VCaP (cell line): ENCODE data around the gene CLINT1.

Experiments
- H3K27ac ChIP-seq: fragments of 450-650 bp; 2 replicates; pipeline ENCODE4 v1.5.1; 2017
- CTCF ChIP-seq: fragments of 450-650 bp; conservative IDR thresholded peaks from 2 replicates; pipeline ENCODE4 v1.5.1; 2017; ENCODE audit warnings: mild to moderate bottlenecking, moderate library complexity

Gene CLINT1

GRCh38 chr5:157744051-157745011 is 114.6 kb downstream of the CLINT1 start:
- peak overlapping the region; percentile 77 for H3K27ac ChIP-seq
- no peak for TF ChIP-seq CTCF

- peak; percentile 99 for TF ChIP-seq CTCF
- peak within 1 kb of the TSS; percentile 77; the same call in 1 of the 2 replicates for H3K27ac ChIP-seq
Measured at GRCh38 chr5:157743163-157744050, 115.5 kb downstream of the CLINT1 start, which contains the start of gene LSM11. TSS of gene LSM11 (plus strand) at chr5:157743712. CDS start at chr5:157743751, 39 bp downstream.

- no peak for TF ChIP-seq CTCF
- peak overlapping the region; percentile 76 for H3K27ac ChIP-seq
Measured at GRCh38 chr5:157741131-157741530, 117.8 kb downstream of the CLINT1 start.

GRCh38 chr5:157740229-157740610 is 118.7 kb downstream of the CLINT1 start:
- peak; percentile 73 for TF ChIP-seq CTCF

GRCh38 chr5:157739388-157740228 is 119.3 kb downstream of the CLINT1 start:
- no peak for TF ChIP-seq CTCF
- H3K27ac ChIP-seq = peak overlapping the region; percentile 76

More at GRCh38 chr5:157740229-157740610, 118.7 kb downstream of the CLINT1 start:
- H3K27ac ChIP-seq = peak overlapping the region; percentile 76

- no peak overlapping the region; the same call in 1 of the 2 replicates for H3K27ac ChIP-seq
- TF ChIP-seq CTCF = no peak
Measured at GRCh38 chr5:157735991-157736390, 123.0 kb downstream of the CLINT1 start.
